Measurements from ENCODE around the gene APMAP. TPM values are rescaled to one million over a fixed set of nuclear protein-coding genes. Genes with fewer than 3 reads are reported as not detected.
A peak's percentile ranks its signal among the peaks of the same experiment; 100 is the strongest.

The APMAP gene
- 10 to 100 TPM; 83.1 to 92.6 (median 84.3) TPM for polyA plus RNA-seq (ENCODE audit: insufficient read depth in 1 of 5, insufficient read length in 5 of 5, low replicate concordance in 1 of 5)
- long read RNA-seq, donor 1, transcript APMAP-201 (9 exons, 2,430 nt), result major isoform, 43 of 48 reads
- long read RNA-seq, donor 1, partial matches to known transcripts, result 5 of 48 reads
- long read RNA-seq, donor 1, other reads (novel, unspliced or antisense), result 0 of 48 reads
- long read RNA-seq, donor 2, transcript APMAP-201 (9 exons, 2,430 nt), result major isoform, 17 of 17 reads
- long read RNA-seq, donor 2, partial matches to known transcripts, result 0 of 17 reads
- long read RNA-seq, donor 2, other reads (novel, unspliced or antisense), result 0 of 17 reads
- long read RNA-seq, donor 3, transcript APMAP-201 (9 exons, 2,430 nt), result major isoform, 30 of 30 reads
- long read RNA-seq, donor 3, partial matches to known transcripts, result 0 of 30 reads
- long read RNA-seq, donor 3, other reads (novel, unspliced or antisense), result 0 of 30 reads
- long read RNA-seq, donor 4, transcript APMAP-201 (9 exons, 2,430 nt), result major isoform, 16 of 16 reads
- long read RNA-seq, donor 4, partial matches to known transcripts, result 0 of 16 reads
- long read RNA-seq, donor 4, other reads (novel, unspliced or antisense), result 0 of 16 reads
- long read RNA-seq, donor 5, transcript APMAP-201 (9 exons, 2,430 nt), result major isoform, 22 of 28 reads
- long read RNA-seq, donor 5, partial matches to known transcripts, result 6 of 28 reads
- long read RNA-seq, donor 5, other reads (novel, unspliced or antisense), result 0 of 28 reads
- long read RNA-seq, donor 6, transcript APMAP-201 (9 exons, 2,430 nt), result major isoform, 36 of 36 reads
- long read RNA-seq, donor 6, partial matches to known transcripts, result 0 of 36 reads
- long read RNA-seq, donor 6, other reads (novel, unspliced or antisense), result 0 of 36 reads
- long read RNA-seq, donor 7, transcript APMAP-201 (9 exons, 2,430 nt), result major isoform, 35 of 35 reads
- long read RNA-seq, donor 7, partial matches to known transcripts, result 0 of 35 reads
- long read RNA-seq, donor 7, other reads (novel, unspliced or antisense), result 0 of 35 reads
- long read RNA-seq, donor 8, transcript APMAP-201 (9 exons, 2,430 nt), result major isoform, 15 of 15 reads
- long read RNA-seq, donor 8, partial matches to known transcripts, result 0 of 15 reads
- long read RNA-seq, donor 8, other reads (novel, unspliced or antisense), result 0 of 15 reads

- DNase-seq, result peak; percentile 94 to 95
Measured at GRCh38 chr20:24992487-24993205, at the start of gene APMAP. APMAP (minus strand) TSS chr20:24992751; CDS start chr20:24992688, 63 bp downstream.

GRCh38 chr20:25041813-25042530 is 49.4 kb upstream of the APMAP start:
- no peak for DNase-seq

GRCh38 chr20:25040438-25040831 is 47.9 kb upstream of the APMAP start:
- no peak for DNase-seq

- DNase-seq, result peak in 1 of 2 donors; percentile 55
Measured at GRCh38 chr20:25039697-25040437, 47.3 kb upstream of the APMAP start.

GRCh38 chr20:25038591-25039015 is 46.1 kb upstream of the APMAP start:
- no peak for DNase-seq

- no peak for DNase-seq
Measured at GRCh38 chr20:25038103-25038410, 45.5 kb upstream of the APMAP start.

GRCh38 chr20:25037288-25038102 is 44.9 kb upstream of the APMAP start:
- no peak for DNase-seq

- no peak for DNase-seq
Measured at GRCh38 chr20:25036331-25036936, 43.9 kb upstream of the APMAP start.

- no peak for DNase-seq
Measured at GRCh38 chr20:25035921-25036320, 43.4 kb upstream of the APMAP start.

- DNase-seq, result no peak
Measured at GRCh38 chr20:25033924-25034300, 41.4 kb upstream of the APMAP start.

- no peak for DNase-seq
Measured at GRCh38 chr20:25033265-25033923, 40.8 kb upstream of the APMAP start.

- no peak for DNase-seq
Measured at GRCh38 chr20:25032478-25033264, 40.1 kb upstream of the APMAP start.

- DNase-seq, result no peak
Measured at GRCh38 chr20:25032065-25032477, 39.5 kb upstream of the APMAP start.

- DNase-seq, result no peak
Measured at GRCh38 chr20:25031241-25031640, 38.7 kb upstream of the APMAP start.

GRCh38 chr20:25030649-25031207 is 38.2 kb upstream of the APMAP start:
- no peak for DNase-seq

- DNase-seq, result no peak
Measured at GRCh38 chr20:25030007-25030648, 37.6 kb upstream of the APMAP start.

All from right lung (tissue), 10 donors.